K562 (cell line): ENCODE measurements around the gene KIF26A. TPM values are rescaled to one million over a fixed set of nuclear protein-coding genes. Genes with fewer than 3 reads are reported as not detected.

Experiments used
- ATAC-seq: fragments of 200-7000 bp; cut with Tn5 transposase; 3 replicates; pipeline ENCODE4 v1.9.1; 2020; ENCODE audit warnings: moderate library complexity
- BruUV-seq: library from RNA; stranded (reverse); fragments of 400-500 nt; replicated peaks from 2 replicates; lab custom pipeline; 2021; lab: Mats Ljungman, UMichigan
- CTCF ChIA-PET: fragments of 300-600 bp; formaldehyde crosslinking; extraction: SDS; loops from one replicate; lab custom pipeline; 2021; ENCODE audit warnings: low intra/inter-chr PET ratio; lab: Yijun Ruan, JAX
- POLR2A ChIA-PET: fragments of 300-600, 350-650 bp; sonication (Branson Sonifier 250); formaldehyde crosslinking; extraction: SDS; loops from one replicate; lab custom pipeline; 2021; ENCODE audit warnings: antibody characterized with exemption, inconsistent platforms; lab: Yijun Ruan, JAX
- DNase-seq, 4 experiments: peaks; one replicate each; pipeline versions ENCODE4 v3.0.0 to v3.0.0-alpha.2; 2011 to 2018; ENCODE audit warnings: low spot score in 3 of 4, mixed read lengths in 3 of 4; ENCODE audit errors: extremely low read depth in 1 of 4
- FAIRE-seq: peaks from 2 replicates; lab custom pipeline; 2011; peaks lifted over from hg19 to GRCh38; lab: Jason Lieb, UNC
- H2AFZ ChIP-seq: 2 replicates; pipeline ENCODE4 v1.6.0; 2011; ENCODE audit warnings: low read depth, low read length, control low read depth, inconsistent platforms
- H3K27ac ChIP-seq: fragments of 200-600 bp; 3 replicates; pipeline ENCODE4 v1.8.0; 2011; ENCODE audit warnings: low read depth, mild to moderate bottlenecking, control low read depth, inconsistent platforms, low read length, moderate library complexity, mixed read lengths; ENCODE audit errors: extremely low read depth
- H3K27me3 ChIP-seq, 2 experiments: fragments of 300-600 bp in 1 of 2; 2 replicates in 1 of 2; 3 replicates in 1 of 2; pipeline versions ENCODE4 v1.6.0 to v1.8.0; 2011; ENCODE audit warnings: inconsistent platforms in 2 of 2, low read length in 2 of 2, mild to moderate bottlenecking in 1 of 2, mixed read lengths in 1 of 2, moderate library complexity in 1 of 2; ENCODE audit not compliant: control insufficient read depth in 2 of 2, insufficient read depth in 2 of 2
- H3K36me3 ChIP-seq: fragments of 300-600 bp; 3 replicates; pipeline ENCODE4 v1.8.0; 2011; ENCODE audit warnings: mild to moderate bottlenecking, low read length, inconsistent platforms; ENCODE audit not compliant: control insufficient read depth, insufficient read depth
- H3K4me1 ChIP-seq, 2 experiments: fragments of 200-600 bp in 1 of 2; replicated peaks in 1 of 2; 2 replicates in 1 of 2; 3 replicates in 1 of 2; pipeline versions ENCODE4 v1.5.1 to v1.8.0; 2011; ENCODE audit warnings: inconsistent platforms in 2 of 2, low read length in 2 of 2, mild to moderate bottlenecking in 1 of 2, mixed read lengths in 1 of 2, moderate library complexity in 1 of 2; ENCODE audit not compliant: control insufficient read depth in 2 of 2, insufficient read depth in 2 of 2
- H3K4me2 ChIP-seq: 2 replicates; pipeline ENCODE4 v1.6.1; 2011; ENCODE audit warnings: low read length, control low read depth, inconsistent platforms, mixed read lengths; ENCODE audit not compliant: insufficient read depth
- H3K4me3 ChIP-seq: fragments of 200-600 bp; sonication (generic), shearing (Covaris generic); 2 replicates; pipeline ENCODE4 v1.5.1; 2016; ENCODE audit warnings: control low read depth, inconsistent platforms
- H3K79me2 ChIP-seq: fragments of 200-600 bp; 3 replicates; pipeline ENCODE4 v1.8.0; 2011; ENCODE audit warnings: low read length, inconsistent platforms; ENCODE audit not compliant: control insufficient read depth, insufficient read depth
- H3K9ac ChIP-seq, 2 experiments: 2 replicates each; pipeline versions ENCODE4 v1.6.0 to v1.6.1; 2011; ENCODE audit warnings: low read depth in 2 of 2, low read length in 2 of 2, control low read depth in 1 of 2, inconsistent platforms in 1 of 2, mild to moderate bottlenecking in 1 of 2, mixed read lengths in 1 of 2; ENCODE audit not compliant: insufficient read depth in 1 of 2
- H3K9me1 ChIP-seq: one replicate; pipeline ENCODE4 v1.6.0; 2011; ENCODE audit warnings: inconsistent platforms, mild to moderate bottlenecking, low read length, moderate library complexity; ENCODE audit not compliant: control insufficient read depth, insufficient read depth
- H3K9me3 ChIP-seq: replicated peaks from 2 replicates; pipeline ENCODE4 v1.5.1; 2011; ENCODE audit warnings: low read depth, low read length, inconsistent platforms; ENCODE audit not compliant: control insufficient read depth, insufficient read depth
- H4K20me1 ChIP-seq: replicated peaks from 2 replicates; pipeline ENCODE4 v1.6.1; 2011; ENCODE audit warnings: low read length, inconsistent platforms, mixed read lengths; ENCODE audit not compliant: control insufficient read depth, insufficient read depth
- ETS1 ChIP-seq: conservative IDR thresholded peaks from 2 replicates; pipeline ENCODE4 v1.6.1; 2011; ENCODE audit warnings: low read depth, mild to moderate bottlenecking, low read length; ENCODE audit not compliant: control insufficient read depth
- SIRT6 ChIP-seq: IDR thresholded peaks from one replicate; pipeline ENCODE4 v1.6.1; 2012; ENCODE audit warnings: low read depth, mild to moderate bottlenecking, control low read depth, inconsistent platforms, low read length, moderate library complexity
- WGBS: fragments of 100-300 bp; shearing (Covaris generic); methylation state at CpG from one replicate; pipeline ENCODE4 v1.1.6; 2016; ENCODE audit warnings: low coverage, mixed read lengths; ENCODE audit not compliant: insufficient coverage; ENCODE audit errors: missing lambda C conversion rate; 5-methylcytosine and 5-hydroxymethylcytosine counted together
- in situ Hi-C: fragments of 300-500 bp; cut with MboI; formaldehyde crosslinking; loops from 4 replicates; pipeline ENCODE4 v1.15.0; 2018; ENCODE audit warnings: inconsistent platforms, mixed read lengths
- intact Hi-C: fragments of 100-400 bp; cut with micrococcal nuclease; formaldehyde crosslinking; loops from 2 replicates; pipeline ENCODE4 v1.14.2; 2022
- polyA plus RNA-seq, 8 experiments: library from polyadenylated mRNA; depleted of rRNA in 4 of 8; stranded (reverse) in 5 of 8; unstranded in 3 of 8; fragments of >200 nt; fragmentation: Nextera tagmentation in 2 of 8; fragmentation: Illumina TruSeq in 1 of 8; extraction: Ambion mirVana in 2 of 8; extraction: Trizol in 1 of 8; gene quantifications; 2 replicates each; pipeline versions ENCODE4 v1.2.1 to v1.2.3, GENCODE V29; 2011 to 2014; ENCODE audit warnings: inconsistent platforms in 1 of 8, missing spikeins in 1 of 8
- total RNA-seq, 7 experiments: library from RNA; depleted of rRNA in 6 of 7; stranded (reverse); fragments of >200 nt in 6 of 7; fragmentation: Illumina TruSeq in 2 of 7; extraction: Trizol in 2 of 7; gene quantifications; 2 replicates each; pipeline versions ENCODE4 v1.2.1 to v1.2.3, GENCODE V29; 2011 to 2021; ENCODE audit warnings: low replicate concordance in 1 of 7

Gene KIF26A
- total and polyA plus RNA-seq, 9 of the 15 experiments (the other 6 are each of a cell fraction or from before 2014, with no cell fraction given) = 0.04 TPM; not detected in 8

GRCh38 chr14:104228221-104228620 is 89.8 kb downstream of the KIF26A start:
- H3K36me3 ChIP-seq = no peaks in the 10 kb centered on the region
- H3K27ac ChIP-seq = no peak overlapping the region
- no TSS peak for BruUV-seq
- H2AFZ ChIP-seq = no peak overlapping the region
- no peaks in the 10 kb centered on the region for H3K27me3 ChIP-seq
- in situ Hi-C loops (no loop called here), intact Hi-C loops (no loop called here)
- H4K20me1 ChIP-seq = no peaks in the 10 kb centered on the region
- H3K79me2 ChIP-seq = no peaks in the 10 kb centered on the region
- H3K4me2 ChIP-seq = no peak overlapping the region
- no peak overlapping the region for H3K9ac ChIP-seq
- H3K4me1 ChIP-seq = peaks cover 0 to 16% of the 10 kb centered on the region in 2 experiments; a peak in 2 of 5 replicates
- TF ChIP-seq SIRT6 (no peak), ETS1 (no peak)
- FAIRE-seq = no peak
- DNase-seq = no peak
- POLR2A ChIA-PET = no interaction called here
- 0% methylated on average over 3 of the region's 7 CpGs for WGBS
- H3K9me3 ChIP-seq = no peaks in the 10 kb centered on the region
- H3K9me1 ChIP-seq = no peaks in the 10 kb centered on the region
- no peak overlapping the region for H3K4me3 ChIP-seq
- CTCF ChIA-PET = no interaction called here
- ATAC-seq = no peak
